H4 (cell line): ENCODE measurements around the gene CAMK2N1. TPM values are rescaled to one million over a fixed set of nuclear protein-coding genes. Genes with fewer than 3 reads are reported as not detected.

ENCODE experiments used
- DNase-seq: peaks from one replicate; pipeline ENCODE4 v3.0.0-alpha.2; 2015; ENCODE audit warnings: low spot score
- total RNA-seq: library from RNA; depleted of rRNA; stranded (reverse); fragments of >200 nt; shearing (Covaris generic); gene quantifications from 2 replicates; pipeline ENCODE4 v1.2.3, GENCODE V29; 2014

Gene CAMK2N1
- total RNA-seq, 1 experiment from 2014 or later, result 4.0 TPM

DNA sequence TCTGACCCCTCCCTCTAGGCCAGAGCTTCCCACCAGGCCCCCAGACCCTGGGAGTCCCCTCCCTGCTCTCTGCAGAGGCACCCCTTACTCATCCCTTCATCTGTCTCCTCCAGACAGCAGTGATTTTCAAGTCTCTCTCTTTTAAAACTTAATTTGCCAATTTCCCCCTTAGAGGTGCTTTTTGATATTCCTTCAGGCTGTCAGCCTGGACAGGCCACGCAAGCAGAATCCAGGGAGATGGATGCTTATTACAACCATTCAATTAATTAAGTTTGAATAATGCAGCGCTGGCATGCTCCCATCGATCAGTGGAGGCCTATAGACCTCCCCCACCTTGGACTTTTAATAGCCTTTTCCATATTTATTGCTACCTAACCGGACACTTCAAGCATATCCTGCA, 6.2 kb downstream of the CAMK2N1 start:
- DNase-seq, result no peak

DNA sequence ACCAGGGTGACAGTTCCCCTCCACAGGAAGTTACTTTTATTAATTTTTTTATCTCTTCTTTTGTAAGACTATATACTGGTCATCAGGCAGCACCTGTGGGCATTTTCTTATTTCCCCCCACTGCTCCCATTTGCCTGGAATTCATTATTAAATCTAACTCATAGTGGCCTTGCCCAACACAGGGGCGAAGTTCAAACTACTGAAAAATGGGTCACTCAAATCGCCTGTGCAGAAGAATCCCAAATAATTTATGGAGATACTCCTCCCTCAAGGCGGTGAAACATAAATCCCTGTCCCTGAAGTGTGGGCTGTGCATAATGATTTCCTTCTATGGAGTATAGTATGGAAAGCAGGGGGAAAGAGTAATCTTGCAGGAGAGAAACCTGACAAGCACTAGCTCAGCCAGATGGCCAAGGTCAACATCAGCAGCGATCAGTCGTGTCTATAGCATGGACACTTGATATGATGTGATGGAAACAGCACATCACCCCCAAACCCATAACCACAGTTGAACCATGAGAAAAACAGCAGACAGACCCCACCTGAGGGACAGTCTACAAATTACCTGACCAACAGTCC, 7.9 kb downstream of the CAMK2N1 start:
- no peak for DNase-seq

DNA sequence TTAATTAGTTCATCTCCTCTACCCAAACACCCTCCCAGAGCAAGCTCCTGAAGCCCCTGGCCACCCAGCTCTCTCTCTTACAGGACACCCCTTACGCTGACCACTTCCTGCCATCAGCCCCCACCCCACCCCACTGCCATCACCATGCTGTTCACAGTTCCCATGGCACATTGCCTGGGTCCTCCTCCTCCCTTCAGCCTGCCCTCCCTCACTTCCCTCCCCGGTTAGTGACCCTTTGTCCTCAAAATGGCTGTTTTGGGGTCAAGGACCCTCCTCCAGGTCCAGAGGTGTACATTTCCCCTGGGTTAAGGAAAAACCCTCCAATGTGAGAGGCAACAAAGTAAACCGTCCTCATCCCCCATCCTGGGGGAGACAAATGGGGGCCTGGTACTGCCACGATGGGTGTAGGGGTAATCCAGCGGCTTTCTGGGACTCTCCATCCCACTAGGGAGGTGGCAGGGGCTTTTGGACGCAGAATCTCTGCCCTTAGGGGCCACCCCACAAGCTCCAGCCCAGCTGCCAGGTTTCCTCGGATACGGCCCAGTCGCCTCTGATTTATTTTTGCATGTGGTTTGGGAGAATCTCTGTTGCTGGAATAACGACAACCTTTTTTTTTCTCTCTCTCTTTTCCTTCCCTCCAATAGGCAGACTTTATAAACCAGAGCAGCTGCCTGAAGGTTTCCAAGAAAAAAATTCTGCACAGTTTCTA, 8.5 kb downstream of the CAMK2N1 start:
- DNase-seq, result peak; percentile 25

DNA sequence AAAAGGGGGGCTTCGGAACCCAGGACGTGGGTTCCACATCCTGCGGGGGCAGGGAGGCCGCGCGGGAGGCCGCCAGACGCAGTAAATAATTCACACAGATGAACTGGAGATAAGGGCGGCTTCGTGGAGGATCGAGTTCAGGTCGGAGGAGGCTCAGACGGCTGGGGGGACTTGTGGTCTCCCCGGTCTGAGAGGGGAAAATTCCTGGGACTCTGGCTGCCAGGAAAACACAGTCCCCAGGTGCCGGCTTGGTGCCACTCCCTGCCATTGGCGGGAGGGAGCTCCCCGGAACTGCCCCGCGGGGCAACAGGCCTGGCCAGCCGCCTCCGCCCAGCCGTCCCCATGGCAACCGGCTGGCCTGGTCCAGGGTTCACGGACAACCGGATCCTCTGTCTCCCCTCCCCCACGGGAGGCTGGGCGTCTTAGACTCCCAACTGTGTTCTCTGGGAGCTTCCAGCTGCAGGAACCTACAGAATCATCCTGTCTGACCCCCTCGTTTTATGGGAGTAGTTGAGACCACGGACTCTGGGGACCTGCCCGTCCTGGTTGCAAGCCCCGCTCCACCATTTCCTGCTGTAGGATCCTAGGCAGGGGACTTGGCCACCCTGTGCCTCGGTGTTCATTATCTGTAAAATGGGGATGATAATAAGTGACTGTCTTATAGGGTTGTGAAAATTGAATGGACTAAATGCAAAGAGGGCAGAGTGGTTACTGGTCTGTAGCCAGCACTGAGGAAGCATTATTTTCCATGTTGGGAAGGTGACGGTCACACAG, 9.6 kb downstream of the CAMK2N1 start:
- peak; percentile 62 for DNase-seq

DNA sequence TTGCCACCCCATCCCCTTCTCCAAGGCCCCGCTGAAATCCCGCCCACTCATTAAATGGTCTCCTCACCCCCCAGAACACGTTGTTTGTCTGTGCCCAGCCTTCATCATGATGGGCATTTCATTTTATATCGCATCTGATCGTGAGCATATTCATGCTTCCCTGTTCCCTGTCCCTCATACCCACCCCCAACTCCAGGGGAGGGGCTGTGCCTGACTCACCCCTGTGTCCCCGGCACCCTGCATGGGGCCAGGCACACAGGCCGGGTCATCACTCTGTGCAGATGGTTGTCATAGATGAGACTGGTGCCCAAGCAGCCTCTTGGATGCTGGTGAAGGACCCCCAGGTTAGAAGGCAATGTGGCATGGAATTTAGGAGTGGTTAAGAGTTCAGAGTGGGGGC, 11.0 kb downstream of the CAMK2N1 start:
- DNase-seq, result no peak

DNA sequence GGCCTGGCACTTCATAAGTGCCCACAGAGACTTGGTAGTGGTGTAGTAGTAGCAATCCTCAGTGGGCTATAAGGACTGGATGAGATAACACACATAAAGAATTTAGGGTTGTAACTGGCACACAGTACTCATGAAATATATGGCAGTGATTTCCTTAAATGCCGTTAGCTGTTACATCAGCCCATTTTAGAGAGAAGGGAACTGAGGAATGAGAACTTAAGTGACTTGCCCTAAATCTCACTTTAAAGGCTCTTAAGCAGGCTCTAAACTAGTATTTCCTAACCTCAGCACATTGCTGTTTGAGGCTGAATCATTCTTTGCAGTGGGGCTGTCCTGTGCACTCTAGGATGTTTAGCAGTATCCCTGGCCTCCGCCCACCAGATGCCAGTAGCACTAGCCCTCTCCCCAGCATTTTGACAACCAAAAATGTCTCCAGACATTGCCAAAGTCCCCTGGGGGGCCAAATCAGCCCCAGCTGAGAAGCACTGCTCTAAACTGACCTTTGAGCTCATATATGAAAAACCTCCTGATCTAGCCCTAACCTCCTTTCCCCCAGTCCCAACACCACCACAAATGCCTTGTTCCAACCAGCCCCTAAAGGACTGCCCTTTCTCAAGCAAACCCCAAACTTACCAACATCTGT, 11.6 kb downstream of the CAMK2N1 start:
- DNase-seq, result no peak

DNA sequence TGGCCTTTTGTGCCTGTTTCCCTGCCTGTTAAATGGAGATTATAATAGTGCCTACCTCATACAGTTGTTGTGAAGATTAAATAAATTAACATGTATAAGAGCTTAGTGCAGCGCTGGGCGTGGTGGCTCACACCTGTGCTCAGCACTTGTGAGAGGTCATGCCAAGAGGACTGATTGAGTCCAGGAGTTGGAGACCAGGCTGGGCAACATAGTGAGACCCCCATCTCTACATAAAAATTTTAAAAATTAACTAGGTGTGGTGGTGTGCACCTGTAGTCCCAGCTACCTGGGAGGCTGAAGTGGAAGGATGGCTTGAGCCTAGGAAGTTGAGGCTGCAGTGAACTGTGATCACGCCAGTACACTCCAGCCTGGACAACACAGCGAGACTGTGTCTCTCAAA, 12.1 kb downstream of the CAMK2N1 start:
- DNase-seq, result no peak

DNA sequence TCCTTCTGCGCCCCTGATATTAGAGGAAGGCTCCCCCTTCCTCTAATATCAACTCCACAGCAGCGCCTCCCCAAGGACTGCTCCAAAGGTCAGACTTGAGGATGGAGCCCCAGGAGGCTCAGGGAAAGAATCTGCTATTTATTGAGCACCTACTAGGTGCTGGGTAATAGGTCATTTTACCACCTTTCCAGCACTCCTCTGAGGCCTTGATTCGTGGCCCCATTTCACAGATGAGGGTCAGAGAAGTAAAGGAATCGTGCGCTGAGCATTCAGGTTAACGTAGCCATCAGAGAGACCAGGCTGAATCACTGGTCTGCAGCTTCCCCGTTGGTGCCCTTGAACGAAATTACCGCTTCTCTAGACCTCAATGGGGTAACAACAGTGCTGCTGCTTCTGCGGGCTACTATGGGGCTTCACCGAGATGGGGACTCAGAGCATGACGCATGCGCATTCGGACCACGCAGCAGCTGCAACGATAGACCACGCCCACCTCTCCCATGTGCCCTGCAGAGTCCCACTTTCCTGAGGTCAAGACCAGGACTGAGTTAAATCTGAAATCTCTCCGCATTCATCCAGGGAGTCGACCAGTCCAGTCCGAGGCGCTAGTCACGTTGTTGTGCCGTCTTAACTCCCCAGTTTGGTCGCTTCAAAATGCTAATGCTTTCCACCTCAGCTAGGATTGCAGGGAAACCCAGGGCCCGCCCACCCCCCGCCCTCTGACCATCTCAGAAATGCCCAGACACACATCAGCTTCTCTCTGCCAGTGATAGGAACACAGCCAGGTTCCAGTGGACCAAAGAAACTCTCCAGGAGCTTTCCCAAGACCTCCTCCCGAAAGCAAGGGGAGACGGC, 12.9 kb downstream of the CAMK2N1 start:
- DNase-seq, result no peak

DNA sequence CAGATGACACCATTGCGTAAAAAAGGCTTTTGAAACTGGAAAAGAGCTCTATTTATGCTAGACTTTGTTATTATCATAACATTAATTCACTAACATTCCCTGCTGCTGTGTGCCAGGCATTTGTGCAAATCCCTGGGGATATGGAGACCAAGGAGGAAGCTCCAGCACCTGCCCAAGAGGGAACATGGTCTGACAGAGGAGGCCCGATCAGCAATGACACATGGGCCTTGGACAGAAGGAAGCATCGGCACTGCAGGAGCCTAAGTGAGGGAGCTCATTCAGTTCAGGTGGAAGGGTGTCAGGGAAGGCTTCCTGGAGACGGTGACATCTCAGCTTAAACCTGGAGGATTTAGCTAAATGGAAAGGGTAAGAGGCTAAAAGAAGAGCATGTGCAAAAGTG, 13.9 kb downstream of the CAMK2N1 start:
- no peak for DNase-seq

DNA sequence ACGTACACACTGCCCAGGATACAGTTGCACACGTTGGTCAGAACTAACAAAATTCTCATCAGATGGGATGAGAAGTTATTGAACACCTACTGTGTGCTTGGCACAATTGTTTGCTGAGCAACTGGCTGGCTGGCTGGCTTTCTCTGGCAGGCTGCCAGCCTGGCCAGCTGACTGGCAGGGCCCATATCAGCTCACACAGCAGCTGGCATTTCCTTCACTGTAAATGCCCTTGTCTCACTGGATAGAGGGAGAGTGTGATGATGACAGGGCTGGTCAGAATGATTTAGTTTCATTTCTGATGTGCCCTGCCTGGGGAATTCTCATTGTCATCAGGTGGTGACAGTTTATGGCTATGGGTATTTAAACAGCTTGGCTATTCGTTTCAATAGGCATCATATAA, 15.8 kb downstream of the CAMK2N1 start:
- no peak for DNase-seq

DNA sequence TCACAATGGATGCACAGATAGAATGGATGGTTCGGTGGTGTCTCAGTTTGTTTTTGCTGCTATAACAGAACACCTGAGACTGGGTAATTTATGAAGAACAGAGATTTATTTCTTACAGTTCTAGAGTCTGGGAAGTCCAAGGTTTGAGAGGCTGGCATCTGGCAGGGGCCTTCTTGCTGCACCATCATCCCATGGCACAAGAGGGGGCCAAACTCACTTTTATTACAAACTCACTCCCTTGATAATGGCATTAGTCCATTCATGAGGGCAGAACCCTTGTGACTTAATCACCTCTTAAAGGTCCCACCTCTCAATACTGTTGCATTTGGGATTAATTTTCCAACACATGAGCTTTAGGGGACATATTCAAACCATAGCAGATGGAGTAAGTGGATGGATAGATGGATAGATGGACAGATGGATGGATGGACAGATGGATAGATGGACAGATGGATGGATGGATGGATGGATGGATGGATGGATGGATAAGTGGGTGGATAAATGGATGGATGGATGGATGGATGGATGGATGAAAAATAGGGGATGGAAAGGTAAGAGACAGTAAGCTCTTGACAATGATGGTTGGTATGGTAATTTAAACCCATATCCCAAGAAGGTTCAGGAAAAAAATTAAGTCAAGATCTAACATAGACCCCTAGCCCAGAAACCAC, 16.5 kb downstream of the CAMK2N1 start:
- no peak for DNase-seq

DNA sequence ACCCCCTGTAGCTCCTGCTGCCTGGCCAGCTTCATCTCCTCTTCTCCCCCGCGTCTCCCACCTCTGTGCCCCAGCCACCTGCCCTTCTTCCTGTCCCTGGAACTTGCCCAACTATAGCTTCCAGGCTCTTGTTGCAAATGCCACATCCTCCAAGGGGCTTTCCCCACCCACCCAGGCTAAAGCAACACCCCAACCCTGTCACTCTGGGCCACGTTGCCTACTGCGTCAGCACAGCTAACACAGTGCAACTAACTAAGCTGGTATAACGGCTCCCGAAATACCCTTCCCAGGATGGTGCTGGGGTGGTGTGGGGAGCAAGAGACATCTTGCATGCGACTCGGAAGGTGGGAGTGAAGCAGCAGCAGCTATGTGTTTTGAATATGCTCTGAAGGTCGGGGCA, 19.7 kb downstream of the CAMK2N1 start:
- DNase-seq, result no peak

DNA sequence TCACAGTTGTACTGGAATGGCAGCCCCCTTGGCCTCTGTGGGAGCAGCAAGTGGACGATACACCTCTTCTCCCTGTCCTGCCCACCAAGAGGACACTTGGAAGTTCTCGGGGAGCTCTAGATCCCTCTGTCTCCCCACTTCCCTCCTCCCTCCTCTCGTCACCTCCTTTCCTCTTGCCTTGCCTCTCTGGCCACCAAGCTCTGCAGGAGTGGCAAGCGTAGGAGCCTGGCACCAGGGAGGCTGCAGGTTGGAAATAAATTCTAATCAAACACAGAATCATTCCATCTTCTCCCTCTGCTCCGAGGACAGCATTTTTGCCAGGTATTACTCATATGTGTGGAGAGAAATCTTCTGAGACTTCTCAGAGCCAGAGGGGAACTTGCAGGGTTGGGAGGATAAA, 20.8 kb downstream of the CAMK2N1 start:
- no peak for DNase-seq

DNA sequence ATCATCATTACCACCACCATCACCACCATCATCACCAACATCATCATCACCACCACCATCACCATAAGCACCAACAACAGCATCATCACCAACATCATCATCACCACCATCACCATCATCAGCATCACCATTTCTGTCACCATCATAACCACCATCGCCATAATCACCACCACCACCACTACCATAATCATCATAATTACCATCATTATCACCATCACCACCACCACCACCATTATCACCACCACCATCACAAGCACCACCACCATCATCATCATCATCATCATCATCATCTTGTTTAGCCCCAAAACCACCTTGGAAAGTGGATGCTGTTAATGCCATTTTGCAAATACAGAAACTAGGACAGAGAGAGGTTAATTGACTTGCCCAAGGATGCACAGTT, 22.5 kb downstream of the CAMK2N1 start:
- DNase-seq, result no peak

DNA sequence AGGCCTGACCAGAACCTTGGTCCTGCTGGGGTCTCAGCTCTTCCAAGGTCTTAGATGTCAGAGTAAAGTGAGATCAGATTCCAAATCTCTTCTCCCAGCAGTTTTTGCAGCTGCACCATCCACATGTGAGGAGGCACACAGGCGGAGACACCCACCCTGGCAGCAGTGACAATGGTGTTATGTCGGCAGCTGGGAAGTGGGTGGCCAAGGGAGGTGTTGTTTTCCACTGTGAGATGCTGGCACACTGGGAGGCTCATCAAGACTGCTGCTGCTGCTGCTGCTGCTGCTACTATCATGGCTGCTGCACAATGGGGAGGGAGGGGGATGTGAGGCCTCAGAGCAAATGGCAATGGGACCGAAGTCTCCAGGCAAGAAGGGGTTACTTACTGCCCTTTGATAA, 23.6 kb downstream of the CAMK2N1 start:
- no peak for DNase-seq

DNA sequence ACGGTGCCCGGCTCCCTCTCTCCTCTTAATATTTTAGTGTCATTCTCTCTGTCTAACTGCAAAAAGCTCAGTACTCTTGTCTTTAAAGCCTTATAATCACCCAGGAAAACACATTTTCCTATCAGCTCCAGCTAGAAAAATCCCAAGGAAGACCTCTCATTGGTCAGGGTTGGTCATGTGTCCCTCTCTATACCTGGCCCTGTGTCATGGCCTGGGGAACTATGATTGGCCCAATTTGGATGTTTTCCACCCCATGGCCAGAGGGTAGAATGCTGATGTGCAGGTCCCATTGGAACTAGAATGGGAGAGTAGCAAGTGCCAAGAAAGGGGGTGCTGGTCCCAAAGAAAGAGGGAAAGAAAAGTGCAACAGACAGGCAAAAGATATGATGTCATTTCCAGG, 27.3 kb downstream of the CAMK2N1 start:
- no peak for DNase-seq

DNA sequence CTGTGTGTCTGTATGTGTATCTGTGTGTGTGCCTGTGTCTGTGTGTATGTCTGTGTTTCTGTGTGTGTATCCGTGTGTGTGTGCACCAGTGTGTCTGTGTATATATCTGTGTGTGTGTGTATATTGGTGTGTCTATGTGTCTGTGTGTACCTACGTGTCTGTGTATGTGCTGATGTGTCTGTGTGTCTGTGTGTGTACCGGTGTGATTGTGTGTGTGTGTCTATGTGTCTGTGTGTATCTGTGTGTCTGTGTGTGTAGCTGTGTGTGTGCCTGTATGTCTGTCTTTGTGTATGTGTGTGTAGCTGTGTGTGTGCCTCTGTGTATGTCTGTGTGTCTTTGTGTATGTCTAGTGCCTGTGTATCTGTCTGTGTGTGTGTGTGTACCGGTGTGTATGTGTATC, 32.0 kb downstream of the CAMK2N1 start:
- DNase-seq, result no peak

DNA sequence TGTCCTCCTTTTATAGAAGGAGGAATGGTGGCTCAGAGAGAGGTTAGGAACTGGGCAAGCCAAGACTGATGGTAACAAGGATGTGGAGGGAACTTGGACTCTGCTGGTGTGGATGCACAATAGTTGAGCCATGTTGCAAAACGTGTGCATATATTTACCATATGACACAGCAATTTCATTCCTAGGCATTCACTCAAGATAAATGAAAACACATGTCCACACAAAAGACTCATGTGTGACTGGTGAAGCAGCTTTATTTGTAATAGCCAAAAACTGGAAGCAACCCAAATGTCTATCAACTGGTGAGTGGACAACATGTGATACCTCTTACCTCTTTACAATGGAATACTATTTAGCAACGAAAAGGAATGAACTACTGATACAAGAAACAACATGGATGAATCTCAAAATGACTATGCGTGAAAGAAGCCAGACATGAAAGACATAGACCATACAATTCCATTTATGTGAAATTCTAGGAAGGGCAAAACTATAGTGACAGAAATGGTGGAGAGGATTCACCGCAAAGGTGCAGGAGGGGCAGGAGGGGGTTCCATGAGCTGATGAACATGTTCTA, 36.2 kb downstream of the CAMK2N1 start:
- DNase-seq, result peak; percentile 21

DNA sequence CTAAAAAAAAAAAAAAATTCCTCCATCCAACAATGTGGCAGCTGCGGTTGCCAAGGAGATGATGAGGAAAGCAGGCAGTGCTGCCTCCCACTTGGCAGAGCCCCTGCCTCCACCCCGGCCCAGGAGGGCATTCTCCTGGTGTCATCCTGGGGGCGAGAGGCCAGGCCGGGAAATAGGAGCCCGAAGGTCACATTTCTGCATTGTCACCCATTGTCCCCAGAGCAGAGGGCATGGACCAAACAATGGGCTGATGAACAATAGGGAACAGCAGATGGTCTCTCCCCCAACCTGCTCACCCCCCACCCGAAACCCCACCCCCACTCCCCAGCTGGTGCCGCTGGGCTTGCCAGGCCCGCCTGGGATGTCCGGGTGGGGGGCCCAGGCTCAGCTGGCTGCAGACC, 37.3 kb downstream of the CAMK2N1 start:
- DNase-seq, result no peak

DNA sequence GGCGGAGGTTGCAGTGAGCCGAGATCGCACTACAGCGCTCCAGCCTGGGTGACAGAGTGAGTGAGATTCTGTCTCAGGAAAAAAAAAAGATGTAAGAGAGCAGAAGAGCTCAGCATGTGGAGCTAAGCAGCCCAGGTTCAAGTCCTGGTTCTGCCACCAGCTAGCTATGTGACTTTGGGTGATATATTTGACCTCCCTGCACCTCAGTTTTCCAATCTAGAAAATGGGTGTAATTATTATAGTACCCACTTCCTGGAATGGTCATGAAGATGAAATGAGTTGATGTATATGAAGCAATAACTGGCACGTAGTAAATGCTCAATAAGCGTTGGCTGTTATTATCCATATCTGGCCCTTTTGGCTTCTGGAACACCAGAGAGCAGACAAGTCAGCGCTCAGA, 38.2 kb downstream of the CAMK2N1 start:
- DNase-seq, result no peak

DNA sequence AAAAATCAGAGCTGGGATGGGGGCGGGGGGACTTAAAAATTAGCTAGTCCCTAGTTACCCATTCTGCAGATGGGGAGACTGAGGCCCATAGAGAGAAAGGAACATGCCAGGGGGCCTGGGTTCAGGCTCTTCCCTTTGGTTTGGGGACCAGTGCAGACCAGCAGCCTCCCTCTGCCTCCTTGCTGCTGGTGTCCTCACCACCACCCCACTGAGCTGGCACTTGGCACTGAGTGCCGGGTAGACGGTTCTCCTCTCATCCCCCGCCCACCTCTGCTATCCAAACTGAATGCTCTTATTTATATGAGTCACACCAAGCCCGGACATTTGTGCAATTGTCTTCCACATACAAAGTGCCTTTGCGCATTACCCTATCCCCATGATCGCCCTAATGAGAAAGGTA, 39.2 kb downstream of the CAMK2N1 start:
- peak; percentile 49 for DNase-seq
